GM21447 (cell line): ENCODE data around the gene VRK1.
"Not testable (repeated sequence)": the region's sequence is repeated elsewhere in the genome, so short reads cannot be mapped to it uniquely, and the experiment has no call there.

ENCODE experiments used
- ATAC-seq: cut with Tn5 transposase; IDR thresholded peaks from one replicate; pipeline ENCODE4 v1.9.1; 2021; ENCODE audit not compliant: unreplicated experiment

The VRK1 gene

GRCh38 chr14:96796851-96797581, at the start of gene VRK1:
VRK1 (plus strand) TSS chr14:96797382; CDS start chr14:96833472, 36,090 bp downstream.
- peak; percentile 95 for ATAC-seq

GRCh38 chr14:96747608-96748007, 49.6 kb upstream of the VRK1 start:
- ATAC-seq = no peak

GRCh38 chr14:96748362-96748761, 48.8 kb upstream of the VRK1 start:
- no peak for ATAC-seq

- ATAC-seq = no peak
Measured at GRCh38 chr14:96751505-96751904, 45.7 kb upstream of the VRK1 start.

GRCh38 chr14:96752125-96752524, 45.1 kb upstream of the VRK1 start:
- no peak for ATAC-seq

GRCh38 chr14:96752594-96752993, 44.6 kb upstream of the VRK1 start:
- ATAC-seq = no peak

- no peak for ATAC-seq
Measured at GRCh38 chr14:96754162-96754844, 42.9 kb upstream of the VRK1 start.

- ATAC-seq = no peak
Measured at GRCh38 chr14:96754845-96755184, 42.4 kb upstream of the VRK1 start.

- no peak for ATAC-seq
Measured at GRCh38 chr14:96756745-96757144, 40.4 kb upstream of the VRK1 start.

- ATAC-seq = no peak
Measured at GRCh38 chr14:96757456-96757855, 39.7 kb upstream of the VRK1 start.

GRCh38 chr14:96761066-96761465, 36.1 kb upstream of the VRK1 start:
- no peak for ATAC-seq

GRCh38 chr14:96762650-96763049, 34.5 kb upstream of the VRK1 start:
- peak; percentile 100 for ATAC-seq

- no peak for ATAC-seq
Measured at GRCh38 chr14:96764012-96764411, 33.2 kb upstream of the VRK1 start.

- not testable (repeated sequence) for ATAC-seq
Measured at GRCh38 chr14:96765205-96765604, 32.0 kb upstream of the VRK1 start.

GRCh38 chr14:96772929-96773328, 24.3 kb upstream of the VRK1 start:
- no peak for ATAC-seq

GRCh38 chr14:96776791-96777190, 20.4 kb upstream of the VRK1 start:
- no peak for ATAC-seq

- ATAC-seq = no peak
Measured at GRCh38 chr14:96780500-96780899, 16.7 kb upstream of the VRK1 start.

GRCh38 chr14:96781371-96781770, 15.8 kb upstream of the VRK1 start:
- ATAC-seq = no peak

GRCh38 chr14:96782436-96782835, 14.7 kb upstream of the VRK1 start:
- ATAC-seq = no peak

- no peak for ATAC-seq
Measured at GRCh38 chr14:96783043-96783914, 13.9 kb upstream of the VRK1 start.

- ATAC-seq = no peak
Measured at GRCh38 chr14:96783915-96784224, 13.3 kb upstream of the VRK1 start.

GRCh38 chr14:96790186-96790585, 7.0 kb upstream of the VRK1 start:
- ATAC-seq = no peak
